Measurements from ENCODE around the gene EPHB2. TPM values are rescaled to one million over a fixed set of nuclear protein-coding genes. Genes with fewer than 3 reads are reported as not detected.

The EPHB2 gene
- total and polyA plus RNA-seq, 2 of the 8 experiments (the other 6 are each of a cell fraction or from before 2014, with no cell fraction given) = 15.8 to 17.2 TPM

DNA sequence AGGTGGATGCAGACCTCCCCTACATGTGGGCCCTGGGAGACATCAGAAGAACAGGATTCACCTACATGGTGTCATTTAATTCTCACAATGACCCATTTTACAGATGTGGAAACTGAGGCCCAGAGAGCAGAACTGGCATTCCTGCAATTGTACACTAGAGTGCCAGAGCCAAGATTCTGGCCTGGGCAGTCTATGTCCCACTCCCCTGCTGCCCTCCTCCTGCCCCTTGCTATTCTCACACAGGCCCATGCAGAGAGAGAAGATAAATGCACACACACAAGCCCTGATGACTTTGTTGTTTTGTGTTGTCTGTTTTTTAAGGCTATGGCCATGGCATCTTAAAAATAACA is 64.2 kb downstream of the EPHB2 start (continued):
- TF ChIP-seq GTF2F1 (IDR thresholded peaks at IDR 0.05; ENCODE audit: borderline replicate concordance, low read depth, low read length) (no peak), YY1 (IDR thresholded peaks at IDR 0.05; ENCODE audit: low read depth, low read length) (no peak), CTBP2 (IDR thresholded peaks at IDR 0.05; ENCODE audit: borderline replicate concordance, insufficient read depth, insufficient read length, low read length) (no peak), SRF (IDR thresholded peaks at IDR 0.05; ENCODE audit: low read depth, low read length) (no peak)
